Measurements from ENCODE around the gene ACVR2A.

Gene ACVR2A

GRCh38 chr2:147924647-147925046, 79.8 kb downstream of the ACVR2A start:
- no peak for DNase-seq (ENCODE audit: low read depth in 2 of 2)

DNA sequence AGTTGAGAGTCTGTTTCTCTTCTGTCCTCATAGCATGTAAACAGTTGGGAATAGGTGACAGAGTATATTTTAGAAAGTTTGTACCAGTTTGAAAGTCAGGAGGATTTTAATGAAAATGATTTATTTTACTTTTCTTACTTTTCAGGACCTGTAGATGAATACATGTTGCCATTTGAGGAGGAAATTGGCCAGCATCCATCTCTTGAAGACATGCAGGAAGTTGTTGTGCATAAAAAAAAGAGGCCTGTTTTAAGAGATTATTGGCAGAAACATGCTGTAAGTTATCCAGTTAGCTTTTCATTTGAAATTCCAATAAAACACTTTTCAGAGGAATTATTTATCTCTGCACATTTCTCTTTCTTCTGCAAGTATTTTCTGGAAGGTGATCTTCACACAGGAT, 81.1 kb downstream of the ACVR2A start:
- DNase-seq (ENCODE audit: low read depth in 2 of 2) = no peak

DNA sequence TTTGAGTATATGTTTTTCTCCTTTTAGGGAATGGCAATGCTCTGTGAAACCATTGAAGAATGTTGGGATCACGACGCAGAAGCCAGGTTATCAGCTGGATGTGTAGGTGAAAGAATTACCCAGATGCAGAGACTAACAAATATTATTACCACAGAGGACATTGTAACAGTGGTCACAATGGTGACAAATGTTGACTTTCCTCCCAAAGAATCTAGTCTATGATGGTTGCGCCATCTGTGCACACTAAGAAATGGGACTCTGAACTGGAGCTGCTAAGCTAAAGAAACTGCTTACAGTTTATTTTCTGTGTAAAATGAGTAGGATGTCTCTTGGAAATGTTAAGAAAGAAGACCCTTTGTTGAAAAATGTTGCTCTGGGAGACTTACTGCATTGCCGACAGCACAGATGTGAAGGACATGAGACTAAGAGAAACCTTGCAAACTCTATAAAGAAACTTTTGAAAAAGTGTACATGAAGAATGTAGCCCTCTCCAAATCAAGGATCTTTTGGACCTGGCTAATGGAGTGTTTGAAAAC, 82.3 kb downstream of the ACVR2A start:
- DNase-seq (ENCODE audit: low read depth in 2 of 2) = no peak

DNA sequence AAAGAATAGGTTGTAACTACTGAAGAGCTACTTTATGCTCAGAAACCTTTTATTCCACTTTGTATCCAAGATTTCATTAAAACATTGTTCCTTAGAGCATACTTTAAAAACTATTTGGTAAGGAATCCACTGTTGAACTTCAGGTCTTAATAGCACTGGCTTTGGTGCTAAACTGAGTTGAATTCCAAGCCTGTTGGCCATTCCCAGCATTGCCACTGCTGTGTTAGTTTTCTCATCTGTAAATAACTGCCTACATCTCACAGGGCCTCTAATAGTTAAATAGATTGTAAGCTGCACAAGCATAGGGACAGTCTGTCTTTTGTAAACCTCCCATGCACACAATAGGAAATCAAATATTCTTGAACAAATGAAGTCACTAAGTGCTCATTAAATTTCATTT, 89.1 kb downstream of the ACVR2A start:
- no peak for DNase-seq (ENCODE audit: low read depth in 2 of 2)

GRCh38 chr2:147934881-147935620, 90.2 kb downstream of the ACVR2A start:
- DNase-seq (ENCODE audit: low read depth in 2 of 2) = no peak

- no peak for DNase-seq (ENCODE audit: low read depth in 2 of 2)
Measured at GRCh38 chr2:147937744-147938349, 93.0 kb downstream of the ACVR2A start.

DNA sequence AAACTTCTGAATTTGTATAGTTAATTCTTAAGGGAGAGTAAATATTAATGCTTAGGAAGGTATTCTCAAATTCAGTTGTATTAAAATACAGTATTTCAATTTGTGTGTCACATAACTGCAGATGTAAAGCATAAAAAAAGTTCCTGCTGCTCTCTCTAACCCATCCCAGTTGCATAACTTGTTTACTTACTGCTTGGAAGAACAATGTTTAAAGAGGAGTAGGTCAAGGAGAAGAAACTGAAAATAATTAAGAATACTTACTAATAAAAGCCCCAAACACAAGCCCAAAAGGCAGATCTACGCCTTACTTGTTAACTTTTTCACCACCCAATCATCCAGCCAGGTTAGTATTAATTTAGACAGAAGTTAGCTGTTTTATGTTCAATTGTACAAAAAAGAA, 94.5 kb downstream of the ACVR2A start:
- DNase-seq (ENCODE audit: low read depth in 2 of 2) = no peak

DNA sequence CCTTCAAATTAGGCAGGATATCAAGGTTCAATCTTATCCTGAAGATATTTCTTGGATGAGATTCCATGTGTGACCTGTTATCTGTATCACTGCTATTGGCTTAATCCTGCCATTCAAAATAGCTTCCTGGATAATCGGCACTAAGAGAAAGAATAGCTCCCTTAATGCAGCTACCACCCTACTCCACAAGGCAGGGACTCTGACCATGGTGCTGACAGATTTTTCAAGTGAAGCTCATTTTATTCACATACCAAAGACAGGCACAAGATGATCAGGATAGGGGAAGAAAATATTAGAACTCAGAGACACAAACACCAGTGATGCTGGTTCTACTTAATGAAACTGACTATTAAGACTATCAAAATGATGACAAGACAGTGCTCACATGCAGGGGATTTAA, 100.8 kb downstream of the ACVR2A start:
- no peak for DNase-seq (ENCODE audit: low read depth in 2 of 2)

- no peak for DNase-seq (ENCODE audit: low read depth in 2 of 2)
Measured at GRCh38 chr2:147952118-147952517, 107.3 kb downstream of the ACVR2A start.

- no peak for DNase-seq (ENCODE audit: low read depth in 2 of 2)
Measured at GRCh38 chr2:147968571-147968970, 123.7 kb downstream of the ACVR2A start.

DNA sequence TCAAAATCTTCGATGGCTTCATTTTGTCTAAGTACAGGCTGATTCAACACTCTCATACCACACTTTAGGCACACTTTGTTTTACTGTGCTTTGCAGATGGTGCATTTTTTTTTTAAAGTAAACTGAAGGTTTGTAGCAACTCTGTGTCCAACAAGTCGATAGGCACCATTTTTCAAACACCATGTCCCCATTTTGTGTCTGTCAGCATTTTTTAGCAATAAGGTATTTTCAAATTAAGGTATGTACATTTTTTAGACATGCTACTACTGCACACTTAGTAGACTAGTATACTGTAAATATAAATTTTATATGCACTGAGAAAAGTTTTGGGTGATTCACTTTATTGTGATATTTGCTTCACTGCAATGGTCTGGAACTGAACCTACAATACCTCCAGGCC, 131.3 kb downstream of the ACVR2A start:
- DNase-seq (ENCODE audit: low read depth in 2 of 2) = no peak

GRCh38 chr2:147977679-147978078, 132.8 kb downstream of the ACVR2A start:
- DNase-seq (ENCODE audit: low read depth in 2 of 2) = no peak

Measured in stimulated activated CD4-positive, alpha-beta T cell treated with anti-CD3 and anti-CD28 coated beads, Interleukin-4, amount 100 ng/mL, for 48 hours (primary cell).